GM19193 (cell line): Measurements from ENCODE around the gene PIWIL4.

Source experiments
- POLR2A ChIP-seq: IDR thresholded peaks from 4 replicates; pipeline ENCODE4 v1.6.1; 2011; ENCODE audit not compliant: insufficient read depth, insufficient read length; ENCODE audit errors: extremely low read depth

PIWIL4 gene

GRCh38 chr11:94662065-94662779 lies 95.1 kb downstream of the PIWIL4 start:
- TF ChIP-seq POLR2A, result no peak

DNA sequence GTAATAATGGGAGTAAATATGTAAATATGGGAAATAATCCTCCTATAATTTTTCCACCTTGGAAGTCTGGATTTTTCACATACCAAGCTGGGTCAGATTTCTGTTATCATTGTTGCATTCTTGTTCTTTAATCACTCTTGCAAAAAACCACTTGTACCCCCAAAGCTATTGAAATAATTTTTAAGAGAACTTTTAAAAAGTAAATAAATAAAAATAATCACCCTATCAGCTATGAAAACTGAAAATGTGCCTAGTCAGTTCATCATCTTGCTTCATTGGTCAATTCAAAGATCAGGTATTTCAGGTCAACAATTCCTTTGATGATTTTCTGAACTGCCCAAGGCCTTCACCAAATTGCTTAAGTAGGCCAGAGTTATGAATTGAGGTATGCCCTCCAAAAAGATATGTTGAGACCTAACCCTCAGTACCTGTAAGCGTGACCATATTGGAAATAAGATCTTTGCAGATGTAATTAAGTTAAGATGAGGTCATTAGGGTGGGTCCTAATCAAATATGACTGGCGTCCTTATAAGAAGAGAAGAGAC lies 95.8 kb downstream of the PIWIL4 start:
- no peak for TF ChIP-seq POLR2A

GRCh38 chr11:94664346-94664745 lies 97.2 kb downstream of the PIWIL4 start:
- no peak for TF ChIP-seq POLR2A

DNA sequence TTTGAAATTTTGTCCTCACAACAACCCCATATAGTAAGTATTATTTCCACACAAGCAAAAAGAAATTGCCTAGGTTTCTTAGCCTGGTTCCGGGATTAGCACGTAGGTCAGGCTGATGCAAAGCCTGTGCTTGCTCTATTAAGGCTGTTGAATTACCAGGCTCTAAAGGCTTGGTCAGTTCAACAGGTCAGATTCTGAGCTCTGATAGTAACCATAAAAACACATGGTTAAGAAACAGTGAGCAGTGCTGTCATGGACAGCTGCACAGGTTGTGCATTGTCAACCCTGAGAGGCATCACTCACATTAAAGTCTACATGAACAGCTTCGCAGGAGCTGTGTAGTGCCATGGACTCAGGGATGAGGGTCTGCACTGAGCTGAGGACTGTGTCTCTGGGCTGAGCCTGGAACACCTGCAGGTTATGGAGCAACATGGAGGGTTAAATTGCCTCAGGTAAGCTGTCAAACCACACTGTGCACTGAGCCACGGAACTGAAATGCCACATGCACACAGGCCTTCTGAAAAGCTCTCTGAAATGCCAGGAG lies 98.0 kb downstream of the PIWIL4 start:
- TF ChIP-seq POLR2A, result no peak

GRCh38 chr11:94666792-94667721 lies 99.9 kb downstream of the PIWIL4 start:
- no peak for TF ChIP-seq POLR2A

DNA sequence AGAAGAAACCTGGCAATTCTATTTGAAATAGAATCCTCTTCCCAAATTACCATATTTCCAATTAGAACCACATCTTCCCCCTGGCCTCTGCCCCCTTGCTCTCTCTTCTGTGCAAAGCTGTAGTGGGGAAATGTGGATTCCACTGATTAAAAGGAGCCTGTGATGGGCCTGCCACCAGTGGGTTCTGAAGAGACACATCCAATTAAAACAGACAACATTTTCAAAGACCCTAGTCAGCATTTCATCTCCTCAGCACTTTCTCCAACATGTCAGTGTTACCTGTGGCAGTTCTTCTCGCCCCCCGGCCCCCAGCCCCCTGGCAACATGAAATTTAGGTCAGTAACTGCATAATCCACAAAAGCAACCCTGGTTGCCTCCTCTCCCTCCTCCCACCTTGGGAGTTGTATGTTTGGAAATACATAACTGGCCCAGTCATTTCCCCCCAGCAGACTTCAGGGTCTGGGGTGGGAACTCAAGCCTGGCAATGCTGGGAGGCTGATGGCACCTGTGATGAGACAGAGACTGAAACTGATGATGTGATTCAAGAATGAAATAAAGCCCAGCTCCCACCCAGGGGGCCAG lies 101.1 kb downstream of the PIWIL4 start:
- no peak for TF ChIP-seq POLR2A

DNA sequence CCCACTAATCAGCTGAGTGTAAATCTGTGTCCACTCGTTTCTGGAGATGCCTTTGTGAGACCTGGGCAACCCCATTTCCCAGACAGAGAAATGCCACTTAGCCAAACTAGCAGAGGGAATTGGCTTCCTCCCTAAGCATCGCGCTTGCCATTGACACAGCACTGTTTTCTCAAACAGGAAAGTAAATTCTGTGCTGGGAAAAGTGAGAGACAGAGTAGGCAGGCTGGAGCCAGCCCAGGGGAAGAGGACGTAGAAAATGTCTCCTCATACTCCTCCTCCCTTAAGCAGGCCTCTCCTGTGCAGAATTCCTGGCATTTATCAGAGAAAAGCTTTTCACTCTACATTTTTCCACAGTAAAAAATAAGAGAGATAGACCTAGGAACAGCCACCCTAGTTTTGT lies 101.9 kb downstream of the PIWIL4 start:
- no peak for TF ChIP-seq POLR2A
